NCI-H146 treated with DMSO at 0.1 percent for 48 hours (cell line): ENCODE data around the gene UTF1.

Experiments used
- DNase-seq: peaks from one replicate; lab custom pipeline; 2025; ENCODE audit not compliant: unreplicated experiment; lab: John Stamatoyannopoulos, UW

UTF1 gene

GRCh38 chr10:133276435-133277201, 46.6 kb downstream of the UTF1 start, which contains the start of gene ADAM8:
ADAM8 (minus strand) TSS chr10:133276868; CDS start chr10:133276817, 51 bp downstream.
- no peak for DNase-seq

- DNase-seq: no peak
These were observed 47.4 kb downstream of the UTF1 start for GRCh38 chr10:133277277-133277992.

GRCh38 chr10:133277993-133278576, 48.1 kb downstream of the UTF1 start:
- no peak for DNase-seq

GRCh38 chr10:133278577-133279265, 48.7 kb downstream of the UTF1 start:
- no peak for DNase-seq

- no peak for DNase-seq
These were observed 49.6 kb downstream of the UTF1 start for GRCh38 chr10:133279326-133280226.

- no peak for DNase-seq
These were observed 50.5 kb downstream of the UTF1 start for GRCh38 chr10:133280391-133281059.

GRCh38 chr10:133281084-133281483, 51.1 kb downstream of the UTF1 start:
- DNase-seq: no peak
